Measurements from ENCODE around the gene FAM89A. TPM values are rescaled to one million over a fixed set of nuclear protein-coding genes. Genes with fewer than 3 reads are reported as not detected.

Gene FAM89A
- total and polyA plus RNA-seq, 2 of the 13 experiments (the other 11 are each of a cell fraction or from before 2014, with no cell fraction given): 0.35 to 0.44 TPM

GRCh38 chr1:230978491-230979388 is 61.3 kb downstream of the FAM89A start, which contains the start of the genes ARV1 and TTC13 (continued):
- TF ChIP-seq MTA1 (CRISPR knock-in tag; IDR thresholded peaks at IDR 0.05; ENCODE audit: borderline replicate concordance) (no peak), HDAC1 (CRISPR knock-in tag; IDR thresholded peaks at IDR 0.05) (peak; percentile 92), GABPA (IDR thresholded peaks at IDR 0.05; ENCODE audit: low read depth, low read length) (peak; percentile 90), GABPA (CRISPR knock-in tag; IDR thresholded peaks at IDR 0.05; ENCODE audit: low read depth) (peak; percentile 98), ZNF652 (CRISPR knock-in tag; IDR thresholded peaks at IDR 0.05; ENCODE audit: borderline replicate concordance, low read depth) (no peak; the same call in 1 of the 2 replicates), ZBTB44 (CRISPR knock-in tag; IDR thresholded peaks at IDR 0.05) (no peak), ZBTB1 (CRISPR knock-in tag; IDR thresholded peaks at IDR 0.05; ENCODE audit: borderline replicate concordance) (no peak), TCF7L2 (IDR thresholded peaks at IDR 0.05; ENCODE audit: low read depth, low read length) (no peak), FOXA1 (IDR thresholded peaks at IDR 0.05) (no peak), FOXA1 (CRISPR knock-in tag; IDR thresholded peaks at IDR 0.05) (0 out of 2 replicates have a peak, but pooled peaks have one; percentile 41), CSRNP2 (CRISPR knock-in tag; conservative IDR thresholded peaks at IDR 0.05; ENCODE audit: low read depth) (no peak), ZNF563 (CRISPR knock-in tag; IDR thresholded peaks at IDR 0.05) (no peak), KLF6 (CRISPR knock-in tag; IDR thresholded peaks at IDR 0.05) (peak; percentile 82), ZNF777 (CRISPR knock-in tag; IDR thresholded peaks at IDR 0.05) (no peak; the same call in 1 of the 2 replicates), CEBPZ (IDR thresholded peaks at IDR 0.05; ENCODE audit: low read length) (no peak), LCORL (IDR thresholded peaks at IDR 0.05) (no peak), LCORL (CRISPR knock-in tag; IDR thresholded peaks at IDR 0.05) (peak; percentile 70), ZNF124 (CRISPR knock-in tag; IDR thresholded peaks at IDR 0.05) (peak; percentile 79; the same call in 1 of the 2 replicates), ARID2 (CRISPR knock-in tag; IDR thresholded peaks at IDR 0.05; ENCODE audit: borderline replicate concordance) (peak; percentile 48; the same call in 1 of the 2 replicates), ZNF333 (CRISPR knock-in tag; IDR thresholded peaks at IDR 0.05; ENCODE audit: borderline replicate concordance) (0 out of 2 replicates have a peak, but pooled peaks have one; percentile 73), ZNF18 (CRISPR knock-in tag; IDR thresholded peaks at IDR 0.05; ENCODE audit: insufficient replicate concordance) (peak; percentile 76), ZNF468 (CRISPR knock-in tag; IDR thresholded peaks at IDR 0.05) (no peak), ZNF383 (CRISPR knock-in tag; IDR thresholded peaks at IDR 0.05; ENCODE audit: borderline replicate concordance) (no peak)

Measured in HepG2 (cell line).